HFFc6 (cell line): ENCODE data around the gene CACNB1. TPM values are rescaled to one million over a fixed set of nuclear protein-coding genes. Genes with fewer than 3 reads are reported as not detected.
A peak's percentile ranks its signal among the peaks of the same experiment; 100 is the strongest.

Source experiments
- DNase-seq: peaks from one replicate; pipeline ENCODE4 v3.0.0-alpha.2; 2018
- H3K27ac Mint-ChIP-seq: 2 replicates; pipeline ENCODE4 v1.8.0; 2020; ENCODE audit warnings: mild to moderate bottlenecking, mixed read lengths
- H3K27me3 Mint-ChIP-seq: 2 replicates; pipeline ENCODE4 v1.8.0; 2021; ENCODE audit warnings: mild to moderate bottlenecking, moderate library complexity, mixed read lengths; ENCODE audit not compliant: insufficient read depth
- H3K36me3 Mint-ChIP-seq: 2 replicates; pipeline ENCODE4 v1.8.0; 2021; ENCODE audit warnings: low read depth, mixed read lengths
- H3K4me1 Mint-ChIP-seq: 2 replicates; pipeline ENCODE4 v1.8.0; 2020; ENCODE audit warnings: low read depth, mixed read lengths
- H3K4me3 Mint-ChIP-seq: 2 replicates; pipeline ENCODE4 v1.8.0; 2020; ENCODE audit warnings: mild to moderate bottlenecking, moderate library complexity, mixed read lengths
- H3K9me3 Mint-ChIP-seq: 2 replicates; pipeline ENCODE4 v1.8.0; 2020; ENCODE audit warnings: mild to moderate bottlenecking, mixed read lengths
- total RNA-seq, 6 experiments: library from RNA; stranded (reverse); fragmentation: NEBNext Ultra II Directional; extraction: Animal tissue kit (Norgen Biotek cat#: 25700); gene quantifications; 2 replicates in 1 of 6; 3 replicates in 5 of 6; pipeline ENCODE4 v1.2.3, GENCODE V29; 2021
- TF ChIP-seq, protein P1 (sequence below): fragments of 200-600 bp; sonication (generic); IDR thresholded peaks from 2 replicates; pipeline ENCODE4 v1.5.0; 2021; ENCODE audit warnings: antibody characterized with exemption, mild to moderate bottlenecking

Gene CACNB1
- total RNA-seq, 6 experiments from 2014 or later, result 5.1 to 7.0 (median 6.1) TPM

DNA sequence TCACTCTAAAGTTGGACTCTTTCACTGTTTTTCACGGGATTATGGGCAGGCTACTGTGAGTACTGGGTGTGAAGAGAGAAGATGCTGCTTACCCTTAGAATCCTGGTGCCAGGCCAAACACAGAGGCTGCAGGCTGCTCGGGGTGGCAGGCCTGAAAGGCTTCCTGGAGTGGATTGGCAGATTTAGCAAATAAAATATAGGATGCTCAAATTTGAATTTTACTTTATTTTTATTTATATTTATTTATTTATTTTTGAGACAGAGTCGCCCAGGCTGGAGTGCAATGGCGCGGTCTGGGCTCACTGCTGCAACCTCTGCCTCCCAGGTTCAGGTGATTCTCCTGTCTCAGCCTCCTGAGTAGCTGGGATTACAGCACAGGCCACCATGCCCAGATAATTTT, 43.2 kb upstream of the CACNB1 start:
- Mint-ChIP-seq H3K27ac (no peak overlapping the region), H3K4me3 (no peak overlapping the region), H3K27me3 (peaks cover 1% of the 10 kb centered on the region), H3K9me3 (no peaks in the 10 kb centered on the region), H3K4me1 (peaks cover 6% of the 10 kb centered on the region), H3K36me3 (no peaks in the 10 kb centered on the region)
- no peak for DNase-seq
- TF ChIP-seq, protein P1, sequence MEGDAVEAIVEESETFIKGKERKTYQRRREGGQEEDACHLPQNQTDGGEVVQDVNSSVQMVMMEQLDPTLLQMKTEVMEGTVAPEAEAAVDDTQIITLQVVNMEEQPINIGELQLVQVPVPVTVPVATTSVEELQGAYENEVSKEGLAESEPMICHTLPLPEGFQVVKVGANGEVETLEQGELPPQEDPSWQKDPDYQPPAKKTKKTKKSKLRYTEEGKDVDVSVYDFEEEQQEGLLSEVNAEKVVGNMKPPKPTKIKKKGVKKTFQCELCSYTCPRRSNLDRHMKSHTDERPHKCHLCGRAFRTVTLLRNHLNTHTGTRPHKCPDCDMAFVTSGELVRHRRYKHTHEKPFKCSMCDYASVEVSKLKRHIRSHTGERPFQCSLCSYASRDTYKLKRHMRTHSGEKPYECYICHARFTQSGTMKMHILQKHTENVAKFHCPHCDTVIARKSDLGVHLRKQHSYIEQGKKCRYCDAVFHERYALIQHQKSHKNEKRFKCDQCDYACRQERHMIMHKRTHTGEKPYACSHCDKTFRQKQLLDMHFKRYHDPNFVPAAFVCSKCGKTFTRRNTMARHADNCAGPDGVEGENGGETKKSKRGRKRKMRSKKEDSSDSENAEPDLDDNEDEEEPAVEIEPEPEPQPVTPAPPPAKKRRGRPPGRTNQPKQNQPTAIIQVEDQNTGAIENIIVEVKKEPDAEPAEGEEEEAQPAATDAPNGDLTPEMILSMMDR, result no peak

DNA sequence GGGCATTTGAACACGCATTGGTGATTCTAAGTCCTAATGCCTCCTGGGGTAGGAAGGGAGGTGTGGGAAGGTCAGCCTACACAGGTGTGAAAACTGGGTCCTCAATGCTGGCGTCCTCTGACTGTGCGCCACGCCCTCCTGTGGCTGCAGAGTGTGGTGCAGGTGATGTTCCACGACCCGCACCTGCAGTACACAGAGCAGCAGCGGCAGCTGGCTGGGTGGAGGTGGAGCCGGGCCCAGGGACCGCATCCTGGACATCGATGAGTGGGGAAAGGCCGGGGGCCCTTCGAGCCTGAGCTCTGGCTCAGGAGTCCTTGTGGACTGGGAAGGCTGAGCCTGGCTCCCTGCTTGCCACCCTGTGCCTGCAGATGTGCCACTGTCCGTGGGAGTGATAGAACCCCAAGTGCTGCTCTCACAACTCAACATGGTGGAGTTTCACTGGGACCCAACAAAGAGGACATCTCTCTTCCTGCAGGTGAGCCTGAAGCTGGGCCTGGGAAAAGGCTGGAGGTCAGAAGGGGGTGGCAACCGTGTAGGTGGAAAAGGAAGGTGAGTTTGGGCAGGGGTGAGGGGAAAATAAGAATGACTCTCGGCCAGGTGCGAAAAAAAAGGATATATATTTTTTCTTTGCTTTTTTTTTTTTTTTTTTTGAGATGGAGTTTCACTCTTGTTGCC, 42.3 kb upstream of the CACNB1 start:
- Mint-ChIP-seq H3K36me3 (no peaks in the 10 kb centered on the region), H3K27ac (no peak overlapping the region), H3K4me1 (peaks cover 6% of the 10 kb centered on the region)

DNA sequence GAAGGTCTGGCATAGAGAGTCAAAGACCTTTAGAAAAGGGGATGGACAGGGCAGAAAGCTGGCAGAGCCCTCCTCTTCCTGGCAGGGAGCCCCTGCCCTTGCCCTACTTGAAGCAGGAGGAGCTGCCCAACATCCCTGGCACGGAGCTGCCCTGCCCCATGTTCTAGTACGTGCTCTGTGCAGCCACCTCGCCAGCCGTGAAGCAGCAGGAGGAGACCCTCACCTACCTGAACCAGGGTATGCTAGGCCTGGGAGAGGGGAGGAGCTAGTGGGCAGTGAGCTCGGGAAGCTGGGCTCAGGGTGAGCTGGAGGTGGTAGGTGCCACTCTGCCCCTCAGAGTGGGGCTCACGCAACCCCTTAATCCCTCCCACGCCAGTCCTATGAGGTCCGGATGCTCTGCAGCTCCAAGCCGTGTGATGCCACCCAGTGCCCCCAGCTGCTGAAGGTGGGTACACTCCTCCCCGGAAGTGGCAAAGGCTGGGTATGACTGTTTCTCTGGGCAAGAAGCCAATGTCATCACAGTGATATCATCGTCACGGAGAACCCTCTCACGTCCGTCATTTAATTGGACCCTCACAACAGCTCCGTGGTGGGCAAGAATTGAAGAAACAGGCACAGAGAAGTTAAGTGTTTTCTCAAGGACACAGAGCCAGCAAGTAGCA, 41.0 kb upstream of the CACNB1 start:
- Mint-ChIP-seq H3K4me1 (peaks cover 6% of the 10 kb centered on the region), H3K36me3 (no peaks in the 10 kb centered on the region), H3K27ac (no peak overlapping the region), H3K27me3 (peaks cover 3% of the 10 kb centered on the region), H3K9me3 (no peaks in the 10 kb centered on the region), H3K4me3 (no peak overlapping the region)
- DNase-seq, result peak; percentile 34
- TF ChIP-seq, protein P1, result no peak

More for the DNA sequence above, 42.3 kb upstream of the CACNB1 start:
- peaks cover 3% of the 10 kb centered on the region for H3K27me3 Mint-ChIP-seq
- DNase-seq, result no peak
- no peak overlapping the region for H3K4me3 Mint-ChIP-seq
- no peaks in the 10 kb centered on the region for H3K9me3 Mint-ChIP-seq
- TF ChIP-seq, protein P1, result peak; percentile 83

DNA sequence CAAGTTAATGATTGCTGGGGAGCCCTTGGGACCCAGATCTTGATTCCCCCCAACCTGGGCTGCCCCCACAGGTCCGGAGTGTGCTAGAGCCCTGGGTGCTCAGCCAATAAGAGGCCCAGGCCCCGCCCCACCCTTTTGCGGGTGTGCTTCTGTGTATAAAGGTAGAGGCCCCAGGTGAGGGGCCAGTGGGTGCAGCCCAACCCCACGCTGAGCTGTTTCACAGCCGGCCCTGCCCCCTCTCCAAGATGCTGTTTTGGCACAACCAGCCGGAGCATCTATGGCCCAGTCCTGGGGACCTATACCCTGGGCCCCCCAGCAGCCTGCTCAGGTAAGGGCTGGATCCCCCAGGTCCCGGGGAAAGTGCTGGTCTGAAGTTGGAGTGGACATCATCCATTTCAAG, 40.1 kb upstream of the CACNB1 start:
- Mint-ChIP-seq H3K4me3 (no peak overlapping the region), H3K9me3 (no peaks in the 10 kb centered on the region), H3K36me3 (no peaks in the 10 kb centered on the region), H3K4me1 (peaks cover 6% of the 10 kb centered on the region), H3K27ac (no peak overlapping the region), H3K27me3 (peaks cover 3% of the 10 kb centered on the region)
- TF ChIP-seq, protein P1, result no peak
- no peak for DNase-seq

DNA sequence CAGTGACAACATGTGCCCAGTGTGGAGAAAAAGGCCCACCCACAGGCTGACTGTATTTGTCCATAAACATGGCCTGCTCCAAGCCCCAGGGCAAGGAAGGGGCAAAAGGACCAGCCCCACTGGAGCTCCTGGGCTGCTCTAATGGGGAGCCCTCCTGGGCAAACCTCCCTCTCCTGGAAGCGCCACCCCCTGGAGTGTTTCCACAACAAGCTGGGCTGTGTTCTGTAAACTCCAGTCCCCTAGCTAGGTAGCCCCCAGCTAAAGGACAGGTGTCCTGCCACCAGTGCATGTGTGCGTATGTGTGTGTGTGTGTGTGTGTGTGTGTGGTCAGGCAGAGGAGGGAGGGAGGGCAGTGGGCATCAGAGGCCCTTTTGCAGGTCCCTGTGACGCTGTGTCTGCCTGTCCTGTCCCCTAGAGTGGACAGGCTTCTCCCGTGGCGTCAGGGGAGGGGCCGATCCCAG, 39.5 kb upstream of the CACNB1 start:
- Mint-ChIP-seq H3K27me3 (peaks cover 3% of the 10 kb centered on the region), H3K4me1 (peaks cover 10% of the 10 kb centered on the region), H3K9me3 (no peaks in the 10 kb centered on the region), H3K4me3 (no peak overlapping the region), H3K36me3 (no peaks in the 10 kb centered on the region), H3K27ac (no peak overlapping the region)
- no peak for DNase-seq
- TF ChIP-seq, protein P1, result no peak
